ENCODE measurements around the gene CPAMD8. TPM values are rescaled to one million over a fixed set of nuclear protein-coding genes. Genes with fewer than 3 reads are reported as not detected.
"Not testable (repeated sequence)": the region's sequence is repeated elsewhere in the genome, so short reads cannot be mapped to it uniquely, and the experiment has no call there.

The CPAMD8 gene
- total RNA-seq, 2 donors from 2014 or later = 5.5 to 21.4 TPM

- no peak for TF ChIP-seq CTCF (IDR thresholded peaks at IDR 0.05)
- Histone ChIP-seq H3K27ac (no peak overlapping the region), H3K9me3 (no peaks in the 10 kb centered on the region), H3K4me3 (no peak overlapping the region), H3K4me1 (no peaks in the 10 kb centered on the region), H3K36me3 (no peaks in the 10 kb centered on the region), H3K27me3 (no peaks in the 10 kb centered on the region)
- no peak for DNase-seq (ENCODE audit: low spot score)
Observed at GRCh38 chr19:16976446-16976845, 50.2 kb downstream of the CPAMD8 start.

- Histone ChIP-seq H3K4me1 (no peaks in the 10 kb centered on the region), H3K27ac (no peak overlapping the region), H3K27me3 (no peaks in the 10 kb centered on the region), H3K36me3 (no peaks in the 10 kb centered on the region), H3K4me3 (no peak overlapping the region), H3K9me3 (peaks cover 14 to 23% of the 10 kb centered on the region in 2 donors)
- TF ChIP-seq CTCF (IDR thresholded peaks at IDR 0.05) = no peak
- no peak for DNase-seq (ENCODE audit: low spot score)
Observed at GRCh38 chr19:16970821-16971220, 55.8 kb downstream of the CPAMD8 start.

GRCh38 chr19:16969135-16969534 is 57.5 kb downstream of the CPAMD8 start:
- H3K27ac ChIP-seq = no peak overlapping the region
- no peaks in the 10 kb centered on the region for H3K27me3 ChIP-seq
- H3K9me3 ChIP-seq = peaks cover 14 to 23% of the 10 kb centered on the region in 2 donors
- TF ChIP-seq CTCF (IDR thresholded peaks at IDR 0.05) = no peak
- DNase-seq (ENCODE audit: low spot score) = no peak
- H3K4me3 ChIP-seq = no peak overlapping the region
- no peaks in the 10 kb centered on the region for H3K4me1 ChIP-seq
- H3K36me3 ChIP-seq = no peaks in the 10 kb centered on the region

DNA sequence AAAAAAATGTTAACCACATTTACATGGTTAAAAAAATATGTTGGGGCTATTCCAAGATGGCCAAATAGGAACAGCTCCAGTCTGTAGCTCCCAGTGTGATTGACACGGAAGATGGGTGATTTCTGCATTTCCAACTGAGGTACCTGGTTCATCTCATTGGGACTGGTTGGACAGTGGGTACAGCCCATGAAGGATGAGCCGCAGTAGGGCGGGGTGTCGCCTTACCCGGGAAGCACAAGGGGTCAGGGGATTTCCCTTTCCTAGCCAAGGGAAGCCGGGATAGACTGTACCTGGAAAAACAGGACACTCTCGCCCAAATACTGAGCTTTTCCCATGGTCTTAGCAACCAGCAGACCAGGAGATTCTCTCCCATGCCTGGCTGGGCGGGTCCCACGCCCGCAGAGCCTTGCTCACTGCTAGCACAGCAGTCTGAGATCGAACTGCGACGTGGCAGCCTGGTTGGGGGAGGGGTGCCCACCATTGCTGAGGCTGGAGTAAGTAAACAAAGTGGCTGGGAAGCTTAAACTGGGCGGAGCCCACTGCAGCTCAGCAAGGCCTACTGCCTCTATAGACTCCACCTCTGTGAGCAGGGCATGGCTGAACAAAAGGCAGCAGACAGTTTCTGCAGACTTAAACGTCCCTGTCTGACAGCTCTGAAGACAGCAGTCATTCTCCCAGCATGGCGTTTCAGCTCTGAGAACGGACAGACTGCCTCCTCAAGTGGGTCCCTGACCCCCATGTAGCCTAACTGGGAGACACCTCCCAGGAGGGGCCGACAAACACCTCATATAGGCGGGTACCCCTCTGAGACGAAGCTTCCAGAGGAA is 65.4 kb downstream of the CPAMD8 start:
- not testable (repeated sequence) for H3K36me3 ChIP-seq; H3K27me3 ChIP-seq; DNase-seq (ENCODE audit: low spot score); H3K4me3 ChIP-seq; H3K4me1 ChIP-seq; H3K27ac ChIP-seq; H3K9me3 ChIP-seq

DNA sequence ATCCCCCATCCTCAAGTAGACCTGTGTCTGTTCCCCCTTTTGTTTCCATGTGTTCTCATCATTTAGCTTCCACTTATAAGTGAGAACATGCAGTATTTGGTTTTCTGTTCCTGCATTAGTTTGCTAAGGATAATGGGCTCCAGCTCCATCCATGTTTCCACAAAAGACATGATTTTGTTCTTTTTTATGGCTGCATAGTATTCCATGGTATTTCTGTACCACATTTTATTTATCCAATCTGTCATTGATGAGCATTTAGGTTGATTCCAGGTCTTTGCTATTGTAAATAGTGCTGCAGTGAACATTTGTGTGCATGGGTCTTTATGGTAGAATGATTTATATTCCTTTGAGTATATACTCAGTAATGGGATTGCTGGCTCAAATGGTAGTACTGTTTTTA is 68.3 kb downstream of the CPAMD8 start:
- not testable (repeated sequence) for H3K36me3 ChIP-seq; H3K4me3 ChIP-seq; DNase-seq (ENCODE audit: low spot score); H3K27ac ChIP-seq; H3K4me1 ChIP-seq; H3K9me3 ChIP-seq; H3K27me3 ChIP-seq

GRCh38 chr19:16957855-16958254 is 68.8 kb downstream of the CPAMD8 start:
- Histone ChIP-seq H3K4me3 (no peak overlapping the region), H3K4me1 (peaks cover 0 to 7% of the 10 kb centered on the region in 2 donors), H3K27me3 (no peaks in the 10 kb centered on the region), H3K27ac (no peak overlapping the region), H3K36me3 (no peaks in the 10 kb centered on the region), H3K9me3 (peaks cover 0 to 7% of the 10 kb centered on the region in 2 donors)
- DNase-seq (ENCODE audit: low spot score) = no peak
- TF ChIP-seq CTCF (IDR thresholded peaks at IDR 0.05) = no peak

Measured in right atrium auricular region (tissue), 2 donors.